Activated naive CD8-positive, alpha-beta T cell treated with anti-CD3 and anti-CD28 coated beads, Interleukin-2, amount 50 U/mL, for 24 hours (primary cell): Measurements from ENCODE around the gene GPR139.

Source experiments
- ATAC-seq: fragments of 150-1000 bp; cut with Tn5 transposase; one replicate; pipeline ENCODE4 v1.10.0; 2021
- DNase-seq: peaks from one replicate; pipeline ENCODE4 v3.0.0; 2021
- H3K27ac Mint-ChIP-seq: one replicate; pipeline ENCODE4 v1.8.0; 2021; ENCODE audit warnings: mild to moderate bottlenecking, mixed read lengths
- H3K27me3 Mint-ChIP-seq: one replicate; pipeline ENCODE4 v1.8.0; 2021; ENCODE audit warnings: mixed read lengths
- H3K36me3 Mint-ChIP-seq: one replicate; pipeline ENCODE4 v1.8.0; 2021; ENCODE audit warnings: low read depth, mixed read lengths
- H3K4me1 Mint-ChIP-seq: one replicate; pipeline ENCODE4 v1.8.0; 2021; ENCODE audit warnings: mixed read lengths
- H3K4me3 Mint-ChIP-seq: one replicate; pipeline ENCODE4 v1.8.0; 2021; ENCODE audit warnings: mild to moderate bottlenecking, moderate library complexity, mixed read lengths
- H3K9me3 Mint-ChIP-seq: one replicate; pipeline ENCODE4 v1.8.0; 2021; ENCODE audit warnings: mixed read lengths

The GPR139 gene

GRCh38 chr16:20073203-20074098 is at the start of gene GPR139:
Gene GPR139 (minus strand): TSS chr16:20073890. CDS start chr16:20073616, 274 bp downstream.
- H3K4me3 Mint-ChIP-seq = no peak within 1 kb of the TSS

GRCh38 chr16:20122011-20122410 is 48.3 kb upstream of the GPR139 start:
- Mint-ChIP-seq H3K36me3 (no peaks in the 10 kb centered on the region), H3K4me3 (no peak overlapping the region), H3K27ac (no peak overlapping the region), H3K9me3 (peaks cover 17% of the 10 kb centered on the region), H3K4me1 (no peaks in the 10 kb centered on the region), H3K27me3 (no peaks in the 10 kb centered on the region)
- ATAC-seq (no peak), DNase-seq (no peak)

More at GRCh38 chr16:20073203-20074098, at the start of gene GPR139:
- Mint-ChIP-seq H3K27me3 (peaks cover 24% of the 10 kb centered on the region), H3K9me3 (peaks cover 6% of the 10 kb centered on the region), H3K36me3 (no peaks in the 10 kb centered on the region), H3K4me1 (no peaks in the 10 kb centered on the region), H3K27ac (no peak within 1 kb of the TSS)
- ATAC-seq (no peak), DNase-seq (no peak)

GRCh38 chr16:20114356-20114755 is 40.7 kb upstream of the GPR139 start:
- Mint-ChIP-seq H3K4me1 (no peaks in the 10 kb centered on the region), H3K27ac (no peak overlapping the region), H3K4me3 (no peak overlapping the region), H3K27me3 (no peaks in the 10 kb centered on the region), H3K36me3 (no peaks in the 10 kb centered on the region), H3K9me3 (no peaks in the 10 kb centered on the region)
- ATAC-seq (no peak), DNase-seq (no peak)

GRCh38 chr16:20111143-20111542 is 37.5 kb upstream of the GPR139 start:
- DNase-seq (no peak), ATAC-seq (no peak)
- H3K27ac Mint-ChIP-seq = no peak overlapping the region
- H3K4me1 Mint-ChIP-seq = no peaks in the 10 kb centered on the region
- no peaks in the 10 kb centered on the region for H3K9me3 Mint-ChIP-seq
- no peaks in the 10 kb centered on the region for H3K27me3 Mint-ChIP-seq
- no peak overlapping the region for H3K4me3 Mint-ChIP-seq
- no peaks in the 10 kb centered on the region for H3K36me3 Mint-ChIP-seq

- Mint-ChIP-seq H3K9me3 (no peaks in the 10 kb centered on the region), H3K27ac (no peak overlapping the region), H3K27me3 (no peaks in the 10 kb centered on the region), H3K4me1 (no peaks in the 10 kb centered on the region), H3K36me3 (no peaks in the 10 kb centered on the region), H3K4me3 (no peak overlapping the region)
- ATAC-seq (no peak), DNase-seq (no peak)
Measured at GRCh38 chr16:20107083-20107482, 33.4 kb upstream of the GPR139 start.

- Mint-ChIP-seq H3K4me3 (no peak overlapping the region), H3K27me3 (no peaks in the 10 kb centered on the region), H3K36me3 (no peaks in the 10 kb centered on the region), H3K27ac (no peak overlapping the region), H3K9me3 (no peaks in the 10 kb centered on the region), H3K4me1 (no peaks in the 10 kb centered on the region)
- no peak for DNase-seq
- no peak for ATAC-seq
Measured at GRCh38 chr16:20104563-20105183, 31.0 kb upstream of the GPR139 start.

GRCh38 chr16:20102521-20102920 is 28.8 kb upstream of the GPR139 start:
- DNase-seq (no peak), ATAC-seq (no peak)
- no peaks in the 10 kb centered on the region for H3K27me3 Mint-ChIP-seq
- H3K9me3 Mint-ChIP-seq = no peaks in the 10 kb centered on the region
- H3K36me3 Mint-ChIP-seq = no peaks in the 10 kb centered on the region
- H3K4me1 Mint-ChIP-seq = no peaks in the 10 kb centered on the region
- no peak overlapping the region for H3K27ac Mint-ChIP-seq
- H3K4me3 Mint-ChIP-seq = no peak overlapping the region

GRCh38 chr16:20102021-20102420 is 28.3 kb upstream of the GPR139 start:
- no peaks in the 10 kb centered on the region for H3K36me3 Mint-ChIP-seq
- ATAC-seq (no peak), DNase-seq (no peak)
- no peaks in the 10 kb centered on the region for H3K4me1 Mint-ChIP-seq
- H3K27ac Mint-ChIP-seq = no peak overlapping the region
- no peaks in the 10 kb centered on the region for H3K27me3 Mint-ChIP-seq
- H3K9me3 Mint-ChIP-seq = no peaks in the 10 kb centered on the region
- H3K4me3 Mint-ChIP-seq = no peak overlapping the region

GRCh38 chr16:20099375-20099774 is 25.7 kb upstream of the GPR139 start:
- H3K27me3 Mint-ChIP-seq = no peaks in the 10 kb centered on the region
- H3K4me1 Mint-ChIP-seq = no peaks in the 10 kb centered on the region
- H3K9me3 Mint-ChIP-seq = no peaks in the 10 kb centered on the region
- no peak overlapping the region for H3K27ac Mint-ChIP-seq
- no peak overlapping the region for H3K4me3 Mint-ChIP-seq
- DNase-seq = no peak
- ATAC-seq = no peak
- H3K36me3 Mint-ChIP-seq = no peaks in the 10 kb centered on the region

GRCh38 chr16:20094157-20094556 is 20.5 kb upstream of the GPR139 start:
- DNase-seq (no peak), ATAC-seq (no peak)
- Mint-ChIP-seq H3K36me3 (no peaks in the 10 kb centered on the region), H3K27me3 (peaks cover 5% of the 10 kb centered on the region), H3K4me3 (no peak overlapping the region), H3K27ac (no peak overlapping the region), H3K4me1 (no peaks in the 10 kb centered on the region), H3K9me3 (no peaks in the 10 kb centered on the region)

GRCh38 chr16:20089246-20089965 is 15.7 kb upstream of the GPR139 start:
- Mint-ChIP-seq H3K27me3 (peaks cover 8% of the 10 kb centered on the region), H3K9me3 (no peaks in the 10 kb centered on the region), H3K36me3 (no peaks in the 10 kb centered on the region), H3K4me3 (no peak overlapping the region), H3K27ac (no peak overlapping the region), H3K4me1 (no peaks in the 10 kb centered on the region)
- ATAC-seq (no peak), DNase-seq (no peak)

- no peak for ATAC-seq
- H3K36me3 Mint-ChIP-seq = no peaks in the 10 kb centered on the region
- no peak overlapping the region for H3K27ac Mint-ChIP-seq
- no peak overlapping the region for H3K4me3 Mint-ChIP-seq
- H3K4me1 Mint-ChIP-seq = no peaks in the 10 kb centered on the region
- DNase-seq = no peak
- no peaks in the 10 kb centered on the region for H3K9me3 Mint-ChIP-seq
- peaks cover 5% of the 10 kb centered on the region for H3K27me3 Mint-ChIP-seq
Measured at GRCh38 chr16:20084624-20085226, 11.0 kb upstream of the GPR139 start.

- Mint-ChIP-seq H3K36me3 (no peaks in the 10 kb centered on the region), H3K9me3 (no peaks in the 10 kb centered on the region), H3K27me3 (peaks cover 16% of the 10 kb centered on the region), H3K4me1 (no peaks in the 10 kb centered on the region), H3K4me3 (no peak overlapping the region), H3K27ac (no peak overlapping the region)
- ATAC-seq = no peak
- no peak for DNase-seq
Measured at GRCh38 chr16:20079106-20079505, 5.4 kb upstream of the GPR139 start.

GRCh38 chr16:20075243-20075642 is 1.6 kb upstream of the GPR139 start:
- peaks cover 24% of the 10 kb centered on the region for H3K27me3 Mint-ChIP-seq
- no peaks in the 10 kb centered on the region for H3K36me3 Mint-ChIP-seq
- ATAC-seq (no peak), DNase-seq (no peak)
- H3K4me3 Mint-ChIP-seq = no peak overlapping the region
- no peaks in the 10 kb centered on the region for H3K4me1 Mint-ChIP-seq
- no peaks in the 10 kb centered on the region for H3K9me3 Mint-ChIP-seq
- H3K27ac Mint-ChIP-seq = no peak overlapping the region
